Tibial nerve (tissue), 4 donors: Measurements from ENCODE around the gene CASKIN1. TPM values are rescaled to one million over a fixed set of nuclear protein-coding genes. Genes with fewer than 3 reads are reported as not detected.

ENCODE experiments used
- DNase-seq, 2 donors: peaks; one replicate each; pipeline ENCODE4 v3.0.0-alpha.2; 2019; ENCODE audit warnings: low spot score in 2 of 2
- H3K27ac ChIP-seq, 4 donors: fragments of 200-600 bp; sonication (generic) in 3 of 4; one replicate each; pipeline ENCODE4 v1.5.1; 2017 to 2019; ENCODE audit warnings: mild to moderate bottlenecking in 1 of 4
- H3K27me3 ChIP-seq, 2 donors: fragments of 200-600 bp; sonication (generic) in 1 of 2; one replicate each; pipeline versions ENCODE4 v1.5.1 to v1.6.0; 2017 to 2019
- H3K36me3 ChIP-seq, 3 donors: fragments of 200-600 bp; sonication (generic); one replicate each; pipeline ENCODE4 v1.5.1; 2018 to 2019
- H3K4me1 ChIP-seq, 4 donors: fragments of 200-600 bp; sonication (generic) in 3 of 4; one replicate each; pipeline ENCODE4 v1.5.1; 2017 to 2019
- H3K4me3 ChIP-seq, 4 donors: fragments of 200-600 bp; sonication (generic) in 3 of 4; one replicate each; pipeline ENCODE4 v1.5.1; 2017 to 2019; ENCODE audit warnings: mild to moderate bottlenecking in 1 of 4, moderate library complexity in 1 of 4
- H3K9me3 ChIP-seq, 4 donors: fragments of 200-600 bp; sonication (generic) in 3 of 4; one replicate each; pipeline ENCODE4 v1.5.1; 2017 to 2019
- CTCF ChIP-seq, 5 experiments: fragments of 200-600 bp in 3 of 5; fragments of 450-650 bp in 2 of 5; sonication (generic) in 3 of 5; IDR thresholded peaks; one replicate each; pipeline ENCODE4 v1.5.1; 2016 to 2019; ENCODE audit warnings: antibody characterized with exemption in 5 of 5, mild to moderate bottlenecking in 3 of 5, moderate library complexity in 2 of 5
- EP300 ChIP-seq, 2 donors: sonication (generic); formaldehyde crosslinking; IDR thresholded peaks; one replicate each; pipeline ENCODE4 v1.6.1; 2017; ENCODE audit warnings: antibody characterized with exemption in 2 of 2, mild to moderate bottlenecking in 1 of 2
- POLR2A ChIP-seq, 2 donors: fragments of 450-650 bp; IDR thresholded peaks; one replicate each; pipeline ENCODE4 v1.6.1; 2017; ENCODE audit warnings: antibody characterized with exemption in 2 of 2, mild to moderate bottlenecking in 2 of 2, moderate library complexity in 2 of 2
- WGBS, 2 donors: methylation state at CpG; one replicate each; pipeline ENCODE4 v1.1.5; 2018; 5-methylcytosine and 5-hydroxymethylcytosine counted together
- total RNA-seq, 4 donors: library from RNA; depleted of rRNA; stranded (reverse); fragments of >200 nt; gene quantifications; one replicate each; pipeline ENCODE4 v1.1.0, GENCODE V29; 2016

The CASKIN1 gene
- total RNA-seq, 4 donors from 2014 or later: 0.20 to 0.63 (median 0.30) TPM; not detected in 1

- WGBS, 2 donors: 47 to 55% methylated on average over 5 of the region's 5 CpGs
- peaks cover 0 to 86% (median 71%) of the 10 kb centered on the region in 4 donors for H3K4me1 ChIP-seq
Measured at GRCh38 chr16:2156849-2157224, 39.6 kb downstream of the CASKIN1 start.

GRCh38 chr16:2155977-2156848 lies 40.2 kb downstream of the CASKIN1 start:
- H3K36me3 ChIP-seq: peaks cover 0 to 7% (median 0%) of the 10 kb centered on the region in 3 donors
- 5% methylated on average over 42 to 46 of the region's 47 CpGs for WGBS, 2 donors
- peaks cover 0 to 86% (median 75%) of the 10 kb centered on the region in 4 donors for H3K4me1 ChIP-seq
- TF ChIP-seq CTCF (IDR thresholded peaks at IDR 0.05): no peak
- TF ChIP-seq EP300 (IDR thresholded peaks at IDR 0.05): no peak
- TF ChIP-seq POLR2A (IDR thresholded peaks at IDR 0.05): no peak
- H3K9me3 ChIP-seq: no peaks in the 10 kb centered on the region
- no peaks in the 10 kb centered on the region for H3K27me3 ChIP-seq
- H3K27ac ChIP-seq: peak overlapping the region; percentile 71 to 96 (median 85)
- peak overlapping the region; percentile 63 to 78 (median 72) for H3K4me3 ChIP-seq
- peak in 1 of 2 donors; percentile 33 for DNase-seq

More at GRCh38 chr16:2156849-2157224, 39.6 kb downstream of the CASKIN1 start:
- H3K9me3 ChIP-seq: no peaks in the 10 kb centered on the region
- H3K27me3 ChIP-seq: no peaks in the 10 kb centered on the region
- H3K36me3 ChIP-seq: peaks cover 0 to under 1% (median 0%) of the 10 kb centered on the region in 3 donors
- peak overlapping the region; percentile 71 to 96 (median 85) for H3K27ac ChIP-seq
- no peak for TF ChIP-seq POLR2A (IDR thresholded peaks at IDR 0.05)
- TF ChIP-seq CTCF (IDR thresholded peaks at IDR 0.05): no peak
- no peak for TF ChIP-seq EP300 (IDR thresholded peaks at IDR 0.05)
- DNase-seq: no peak
- H3K4me3 ChIP-seq: peak overlapping the region; percentile 63 to 78 (median 72)

- WGBS, 2 donors: 0 to 1% methylated on average over 20 to 59 of the region's 94 CpGs
- no peaks in the 10 kb centered on the region for H3K9me3 ChIP-seq
- H3K27me3 ChIP-seq: no peaks in the 10 kb centered on the region
- TF ChIP-seq POLR2A (IDR thresholded peaks at IDR 0.05) (peak; percentile 99), CTCF (IDR thresholded peaks at IDR 0.05) (peak in 3 of 5 experiments; percentile 3 to 48 (median 15)), EP300 (IDR thresholded peaks at IDR 0.05) (peak; percentile 92 to 100)
- H3K36me3 ChIP-seq: peaks cover 0 to 9% (median 0%) of the 10 kb centered on the region in 3 donors
- peak; percentile 96 to 98 for DNase-seq
- peak within 1 kb of the TSS; percentile 74 to 87 (median 78) for H3K4me3 ChIP-seq
- H3K4me1 ChIP-seq: peaks cover 0 to 86% (median 76%) of the 10 kb centered on the region in 4 donors
- peak within 1 kb of the TSS; percentile 71 to 96 (median 86) for H3K27ac ChIP-seq
Measured at GRCh38 chr16:2155091-2155950, 41.1 kb downstream of the CASKIN1 start, which contains the start of gene TRAF7. Gene TRAF7, plus strand, starts transcription at chr16:2155782. Its CDS starts 8,139 bp downstream, at chr16:2163921.

GRCh38 chr16:2154533-2155090 lies 41.8 kb downstream of the CASKIN1 start:
- peaks cover 0 to 9% (median 0%) of the 10 kb centered on the region in 3 donors for H3K36me3 ChIP-seq
- no peaks in the 10 kb centered on the region for H3K27me3 ChIP-seq
- no peak for DNase-seq
- H3K4me1 ChIP-seq: peaks cover 0 to 86% (median 76%) of the 10 kb centered on the region in 4 donors
- H3K9me3 ChIP-seq: no peaks in the 10 kb centered on the region
- peak overlapping the region in 3 of 4 donors; percentile 79 to 86 (median 82) for H3K27ac ChIP-seq
- no peak for TF ChIP-seq EP300 (IDR thresholded peaks at IDR 0.05)
- no peak for TF ChIP-seq POLR2A (IDR thresholded peaks at IDR 0.05)
- no peak for TF ChIP-seq CTCF (IDR thresholded peaks at IDR 0.05)
- 7% methylated on average over 23 of the region's 23 CpGs for WGBS, 2 donors
- peak overlapping the region; percentile 72 to 87 (median 76) for H3K4me3 ChIP-seq
